Measurements from ENCODE around the gene PTGR2.

DNA sequence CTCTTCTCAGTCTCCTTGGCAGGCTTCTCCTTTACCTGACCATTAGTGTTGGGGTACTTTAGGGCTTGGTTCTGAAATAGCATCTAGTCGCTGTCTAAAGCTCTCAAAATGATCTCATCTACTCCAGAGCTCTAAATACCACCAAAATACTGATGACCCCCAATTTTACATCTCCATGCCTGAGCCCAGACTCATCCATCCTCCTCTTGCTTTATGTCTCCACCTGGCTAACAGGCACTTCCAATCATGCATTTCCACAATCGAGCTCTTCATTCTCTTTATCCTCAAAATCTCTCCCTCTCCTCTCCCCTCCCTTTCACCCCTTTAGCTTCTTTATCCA, 40.5 kb upstream of the PTGR2 start:
- TF ChIP-seq CTCF (IDR thresholded peaks at IDR 0.05), result no peak
- TF ChIP-seq POLR2A (IDR thresholded peaks at IDR 0.05), result no peak
